Measurements from ENCODE around the gene HTR3C.

Gene HTR3C

GRCh38 chr3:184011230-184011876 is 41.5 kb upstream of the HTR3C start:
- no peak for ATAC-seq
- TF ChIP-seq ZNF8 (CRISPR knock-in tag; IDR thresholded peaks at IDR 0.05) (peak; percentile 97), PATZ1 (CRISPR knock-in tag; IDR thresholded peaks at IDR 0.05; ENCODE audit: borderline replicate concordance) (no peak), TOX (CRISPR knock-in tag; IDR thresholded peaks at IDR 0.05; ENCODE audit: borderline replicate concordance) (no peak), ZNF70 (CRISPR knock-in tag; IDR thresholded peaks at IDR 0.05) (no peak)
- TF ChIP-seq, protein P1, sequence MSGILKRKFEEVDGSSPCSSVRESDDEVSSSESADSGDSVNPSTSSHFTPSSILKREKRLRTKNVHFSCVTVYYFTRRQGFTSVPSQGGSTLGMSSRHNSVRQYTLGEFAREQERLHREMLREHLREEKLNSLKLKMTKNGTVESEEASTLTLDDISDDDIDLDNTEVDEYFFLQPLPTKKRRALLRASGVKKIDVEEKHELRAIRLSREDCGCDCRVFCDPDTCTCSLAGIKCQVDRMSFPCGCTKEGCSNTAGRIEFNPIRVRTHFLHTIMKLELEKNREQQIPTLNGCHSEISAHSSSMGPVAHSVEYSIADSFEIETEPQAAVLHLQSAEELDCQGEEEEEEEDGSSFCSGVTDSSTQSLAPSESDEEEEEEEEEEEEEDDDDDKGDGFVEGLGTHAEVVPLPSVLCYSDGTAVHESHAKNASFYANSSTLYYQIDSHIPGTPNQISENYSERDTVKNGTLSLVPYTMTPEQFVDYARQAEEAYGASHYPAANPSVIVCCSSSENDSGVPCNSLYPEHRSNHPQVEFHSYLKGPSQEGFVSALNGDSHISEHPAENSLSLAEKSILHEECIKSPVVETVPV (CRISPR knock-in tag; IDR thresholded peaks at IDR 0.05), result no peak

DNA sequence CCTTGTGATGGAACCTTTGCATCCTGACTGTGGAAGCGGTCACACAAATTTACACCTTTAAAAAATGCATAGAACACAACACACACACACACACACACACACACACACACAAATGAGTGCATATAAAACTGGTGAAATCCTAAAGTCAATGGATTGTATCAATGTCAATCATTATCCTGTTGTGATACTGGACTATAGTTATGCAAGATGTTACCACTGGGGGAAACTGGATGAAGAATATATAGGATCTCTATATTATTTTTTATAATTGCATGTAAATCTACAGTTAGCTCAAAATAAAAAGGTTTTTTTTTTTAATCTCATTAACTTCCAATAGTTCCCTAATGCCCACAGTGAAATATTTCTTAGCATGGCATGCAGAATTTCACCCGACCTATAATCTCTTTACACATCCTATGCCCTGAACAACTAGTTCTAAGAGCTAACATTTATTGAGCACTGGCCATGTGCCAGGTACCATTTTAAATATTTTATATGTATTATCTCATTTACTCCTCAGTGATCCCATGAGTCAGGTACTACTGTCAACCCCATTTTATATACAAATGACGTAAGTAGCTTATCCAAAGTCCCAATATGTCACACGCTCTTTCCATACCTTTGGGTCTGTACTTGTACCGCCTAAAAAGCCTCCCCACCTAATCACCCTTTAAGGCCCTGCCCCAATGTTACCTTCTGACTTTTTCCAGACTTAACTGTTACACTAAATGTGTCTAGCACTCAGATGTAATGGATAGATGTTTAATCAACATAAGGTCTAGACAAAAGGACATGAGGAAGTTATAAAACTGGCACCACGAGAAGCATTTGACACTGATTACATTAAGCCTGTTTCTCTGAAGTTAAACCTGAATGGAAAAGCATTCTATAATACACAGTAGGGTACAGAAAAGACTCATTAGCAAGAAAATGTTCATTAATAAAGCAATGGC is 40.6 kb upstream of the HTR3C start:
- no peak for ATAC-seq

GRCh38 chr3:184015381-184016019 is 37.3 kb upstream of the HTR3C start:
- no peak for ATAC-seq
- TF ChIP-seq TCF4 (CRISPR knock-in tag; IDR thresholded peaks at IDR 0.05; ENCODE audit: borderline replicate concordance) (peak; percentile 65; the same call in 1 of the 2 replicates), ESRRG (CRISPR knock-in tag; IDR thresholded peaks at IDR 0.05) (no peak)

More for the DNA sequence above, 40.6 kb upstream of the HTR3C start:
- TF ChIP-seq ZNF565 (CRISPR knock-in tag; conservative IDR thresholded peaks at IDR 0.05; ENCODE audit: low read depth) (no peak), TSHZ2 (CRISPR knock-in tag; IDR thresholded peaks at IDR 0.05) (no peak), TOX (CRISPR knock-in tag; IDR thresholded peaks at IDR 0.05; ENCODE audit: borderline replicate concordance) (no peak), ZFP30 (CRISPR knock-in tag; IDR thresholded peaks at IDR 0.05) (no peak), CREB5 (CRISPR knock-in tag; IDR thresholded peaks at IDR 0.05; ENCODE audit: low read depth) (no peak), RARB (CRISPR knock-in tag; IDR thresholded peaks at IDR 0.05) (no peak), ZNF8 (CRISPR knock-in tag; IDR thresholded peaks at IDR 0.05) (no peak), BACH2 (CRISPR knock-in tag; IDR thresholded peaks at IDR 0.05; ENCODE audit: borderline replicate concordance) (no peak), CSDC2 (CRISPR knock-in tag; IDR thresholded peaks at IDR 0.05) (no peak)

- ATAC-seq, result no peak
- TF ChIP-seq, protein P1 (CRISPR knock-in tag; IDR thresholded peaks at IDR 0.05), result no peak
- TF ChIP-seq ZNF70 (CRISPR knock-in tag; IDR thresholded peaks at IDR 0.05) (no peak), ISL1 (CRISPR knock-in tag; IDR thresholded peaks at IDR 0.05) (no peak), OSR1 (CRISPR knock-in tag; IDR thresholded peaks at IDR 0.05) (no peak), ESRRG (CRISPR knock-in tag; IDR thresholded peaks at IDR 0.05) (no peak), CSDC2 (CRISPR knock-in tag; IDR thresholded peaks at IDR 0.05) (no peak), TSHZ2 (CRISPR knock-in tag; IDR thresholded peaks at IDR 0.05) (no peak), POU6F1 (CRISPR knock-in tag; IDR thresholded peaks at IDR 0.05; ENCODE audit: borderline replicate concordance, low read depth) (no peak), ZFP3 (CRISPR knock-in tag; IDR thresholded peaks at IDR 0.05) (no peak)
These were observed 36.7 kb upstream of the HTR3C start for GRCh38 chr3:184016169-184016570.
